H1 (cell line): ENCODE results near the gene TMEM183A. TPM values are rescaled to one million over a fixed set of nuclear protein-coding genes. Genes with fewer than 3 reads are reported as not detected.

ENCODE experiments used
- CTCF ChIA-PET: fragments of 300-600 bp; sonication (Branson Sonifier 250); formaldehyde crosslinking; loops from one replicate; lab custom pipeline; 2021; ENCODE audit not compliant: partially characterized antibody; lab: Charles Lee
- POLR2A ChIA-PET: fragments of 300-600 bp; sonication (Branson Sonifier 250); formaldehyde crosslinking; loops from one replicate; lab custom pipeline; 2021; ENCODE audit warnings: inconsistent platforms; ENCODE audit not compliant: partially characterized antibody; lab: Charles Lee
- DNase-seq, 2 experiments: peaks; one replicate each; pipeline versions ENCODE4 v3.0.0 to v3.0.0-alpha.2; 2010 to 2022; ENCODE audit warnings: low spot score in 2 of 2, low read depth in 1 of 2, mixed read lengths in 1 of 2
- FAIRE-seq: peaks from 2 replicates; lab custom pipeline; 2011; peaks lifted over from hg19 to GRCh38; lab: Jason Lieb, UNC
- H2AFZ ChIP-seq: 2 replicates; pipeline ENCODE4 v1.8.1; 2012; ENCODE audit warnings: low read length, inconsistent platforms
- H2AK5ac ChIP-seq: 2 replicates; pipeline ENCODE4 v1.6.1; 2013; ENCODE audit warnings: low read depth, low read length
- H2BK120ac ChIP-seq: replicated peaks from 2 replicates; pipeline ENCODE3; 2013; ENCODE audit warnings: low read depth, low read length, inconsistent platforms
- H2BK12ac ChIP-seq: 2 replicates; pipeline ENCODE4 v1.6.1; 2013; ENCODE audit warnings: low read depth, low read length
- H2BK15ac ChIP-seq: 2 replicates; pipeline ENCODE4 v1.6.1; 2013; ENCODE audit warnings: low read length
- H2BK20ac ChIP-seq: 2 replicates; pipeline ENCODE4 v1.6.1; 2013; ENCODE audit warnings: low read length
- H2BK5ac ChIP-seq: 2 replicates; pipeline ENCODE4 v1.6.1; 2013; ENCODE audit warnings: low read depth, low read length
- H3K14ac ChIP-seq: 2 replicates; pipeline ENCODE4 v1.6.1; 2013; ENCODE audit warnings: inconsistent platforms; ENCODE audit not compliant: insufficient read length
- H3K18ac ChIP-seq: 2 replicates; pipeline ENCODE4 v1.6.1; 2013; ENCODE audit warnings: low read length; ENCODE audit errors: extremely low read depth
- H3K23ac ChIP-seq: 2 replicates; pipeline ENCODE4 v1.6.1; 2013; ENCODE audit warnings: inconsistent platforms; ENCODE audit not compliant: insufficient read length
- H3K23me2 ChIP-seq: 2 replicates; pipeline ENCODE4 v1.6.1; 2013; ENCODE audit warnings: low read depth, low read length
- H3K27ac ChIP-seq: 2 replicates; pipeline ENCODE4 v1.6.1; 2011; ENCODE audit warnings: low read depth, low read length, inconsistent platforms
- H3K27me3 ChIP-seq, 4 experiments: replicated peaks in 1 of 4; 1 replicate in 1 of 4; 2 replicates in 3 of 4; pipeline versions ENCODE4 v1.6.1 to v1.8.1; 2011 to 2013; ENCODE audit warnings: low read length in 3 of 4, mild to moderate bottlenecking in 3 of 4, inconsistent platforms in 2 of 4, mixed read lengths in 2 of 4, moderate library complexity in 1 of 4; ENCODE audit not compliant: control insufficient read depth in 3 of 4, insufficient read depth in 3 of 4; ENCODE audit errors: extremely low read depth in 1 of 4
- H3K36me3 ChIP-seq, 4 experiments: 2 replicates each; pipeline versions ENCODE4 v1.6.1 to v1.8.1; 2011 to 2013; ENCODE audit warnings: mild to moderate bottlenecking in 4 of 4, low read length in 3 of 4, moderate library complexity in 2 of 4, control low read depth in 1 of 4, inconsistent platforms in 1 of 4; ENCODE audit not compliant: insufficient read depth in 4 of 4, control insufficient read depth in 2 of 4
- H3K4ac ChIP-seq: replicated peaks from 2 replicates; pipeline ENCODE3; 2013; ENCODE audit warnings: low read length, low read depth, mixed read lengths, inconsistent platforms; ENCODE audit not compliant: insufficient read length
- H3K4me1 ChIP-seq, 4 experiments: replicated peaks in 1 of 4; 1 replicate in 1 of 4; 2 replicates in 3 of 4; pipeline versions ENCODE4 v1.6.1 to v1.8.1; 2011 to 2013; ENCODE audit warnings: low read length in 3 of 4, inconsistent platforms in 2 of 4, mixed read lengths in 1 of 4; ENCODE audit not compliant: insufficient read depth in 4 of 4, control insufficient read depth in 3 of 4
- H3K4me2 ChIP-seq, 2 experiments: 2 replicates each; pipeline versions ENCODE4 v1.6.1 to v1.8.1; 2011 to 2013; ENCODE audit warnings: low read depth in 2 of 2, low read length in 2 of 2, control low read depth in 1 of 2, inconsistent platforms in 1 of 2, mild to moderate bottlenecking in 1 of 2; ENCODE audit not compliant: insufficient read depth in 1 of 2
- H3K4me3 ChIP-seq, 4 experiments: fragments of 200-600, 300-600 bp in 1 of 4; sonication (generic), shearing (Covaris generic), sonication (Bioruptor Twin) in 1 of 4; 2 replicates each; pipeline versions ENCODE4 v1.5.1 to v1.8.1; 2011 to 2016; ENCODE audit warnings: low read length in 4 of 4, low read depth in 3 of 4, control low read depth in 2 of 4, inconsistent platforms in 2 of 4, mild to moderate bottlenecking in 2 of 4, mixed read lengths in 1 of 4, moderate library complexity in 1 of 4; ENCODE audit not compliant: insufficient read depth in 2 of 4; ENCODE audit errors: extremely low read depth in 1 of 4
- H3K56ac ChIP-seq: replicated peaks from 2 replicates; pipeline ENCODE3; 2013; ENCODE audit warnings: low read depth, mild to moderate bottlenecking, mixed read lengths, low read length, inconsistent platforms; ENCODE audit not compliant: insufficient read length
- H3K79me1 ChIP-seq: 2 replicates; pipeline ENCODE4 v1.6.1; 2013; ENCODE audit warnings: low read depth, low read length, control low read depth
- H3K79me2 ChIP-seq, 2 experiments: 2 replicates each; pipeline versions ENCODE4 v1.6.1 to v1.8.1; 2012 to 2013; ENCODE audit warnings: low read length in 2 of 2, mild to moderate bottlenecking in 2 of 2, inconsistent platforms in 1 of 2; ENCODE audit not compliant: insufficient read depth in 2 of 2, control insufficient read depth in 1 of 2
- H3K9ac ChIP-seq, 4 experiments: replicated peaks in 1 of 4; 1 replicate in 1 of 4; 2 replicates in 3 of 4; pipeline versions ENCODE4 v1.6.1 to v1.8.1; 2011 to 2013; ENCODE audit warnings: low read depth in 3 of 4, low read length in 3 of 4, control low read depth in 2 of 4, mild to moderate bottlenecking in 2 of 4, moderate library complexity in 2 of 4, inconsistent platforms in 1 of 4; ENCODE audit errors: extremely low read depth in 1 of 4
- H3K9me3 ChIP-seq, 2 experiments: 2 replicates each; pipeline versions ENCODE4 v1.6.1 to v1.8.1; 2012 to 2013; ENCODE audit warnings: mild to moderate bottlenecking in 2 of 2, moderate library complexity in 2 of 2, control low read depth in 1 of 2, inconsistent platforms in 1 of 2, low read depth in 1 of 2, low read length in 1 of 2, mixed read lengths in 1 of 2; ENCODE audit not compliant: insufficient read depth in 2 of 2
- H4K20me1 ChIP-seq, 2 experiments: replicated peaks in 1 of 2; 2 replicates each; pipeline versions ENCODE3 to v1.8.1; 2011 to 2013; ENCODE audit warnings: inconsistent platforms in 2 of 2, low read length in 2 of 2, mild to moderate bottlenecking in 1 of 2; ENCODE audit not compliant: insufficient read depth in 2 of 2, control insufficient read depth in 1 of 2
- H4K5ac ChIP-seq: 2 replicates; pipeline ENCODE4 v1.6.1; 2013; ENCODE audit warnings: low read length, low read depth, mixed read lengths, inconsistent platforms; ENCODE audit not compliant: insufficient read length
- H4K8ac ChIP-seq: 2 replicates; pipeline ENCODE4 v1.8.0; 2013; ENCODE audit warnings: mild to moderate bottlenecking, moderate library complexity, low read length, inconsistent platforms; ENCODE audit not compliant: insufficient read depth; ENCODE audit errors: extremely low read depth
- H4K91ac ChIP-seq: replicated peaks from 2 replicates; pipeline ENCODE3; 2013; ENCODE audit warnings: low read length, mixed read lengths, inconsistent platforms; ENCODE audit not compliant: insufficient read length
- ATF2 ChIP-seq: IDR thresholded peaks from 2 replicates; pipeline ENCODE4 v1.6.1; 2012; ENCODE audit warnings: low read length, inconsistent platforms
- CTCF ChIP-seq, 3 experiments: IDR thresholded peaks; 1 replicate in 2 of 3; 2 replicates in 1 of 3; pipeline versions ENCODE4 v1.5.1 to v1.6.1; 2011; ENCODE audit warnings: low read length in 3 of 3, mild to moderate bottlenecking in 3 of 3, inconsistent platforms in 2 of 3, low read depth in 1 of 3, moderate library complexity in 1 of 3; ENCODE audit not compliant: insufficient read depth in 1 of 3; ENCODE audit errors: control extremely low read depth in 1 of 3
- FOSL1 ChIP-seq: IDR thresholded peaks from 2 replicates; pipeline ENCODE4 v1.6.1; 2011; ENCODE audit warnings: mild to moderate bottlenecking, low read depth, low read length, moderate library complexity; ENCODE audit not compliant: insufficient read depth
- KDM4A ChIP-seq: IDR thresholded peaks from one replicate; pipeline ENCODE4 v1.7.1; 2012; ENCODE audit warnings: low read depth, mild to moderate bottlenecking, moderate library complexity, low read length, inconsistent platforms; ENCODE audit not compliant: severe bottlenecking
- SIRT6 ChIP-seq: IDR thresholded peaks from one replicate; pipeline ENCODE4 v1.7.1; 2012; ENCODE audit warnings: low read length, inconsistent platforms
- TAF1 ChIP-seq: IDR thresholded peaks from 2 replicates; pipeline ENCODE4 v1.6.1; 2011; ENCODE audit warnings: mild to moderate bottlenecking, low read depth, low read length
- TBP ChIP-seq: IDR thresholded peaks from 2 replicates; pipeline ENCODE4 v1.6.1; 2011; ENCODE audit warnings: low read depth, low read length, improper control_type of control experiment
- TCF12 ChIP-seq: IDR thresholded peaks from 2 replicates; pipeline ENCODE4 v1.6.1; 2011; ENCODE audit warnings: low read depth, mild to moderate bottlenecking, low read length
- WGBS, 2 experiments: shearing (Covaris generic) in 1 of 2; methylation state at CpG; one replicate each; pipeline versions ENCODE4 v1.1.6 to v1.1.7; 2013 to 2015; ENCODE audit warnings: low lambda C conversion rate in 2 of 2, mixed read lengths in 2 of 2, inconsistent platforms in 1 of 2, low coverage in 1 of 2, missing lambda C conversion rate in 1 of 2; ENCODE audit not compliant: insufficient replicate concordance in 2 of 2, insufficient coverage in 1 of 2, insufficient read length in 1 of 2; ENCODE audit errors: extremely low coverage in 1 of 2, missing lambda C conversion rate in 1 of 2; 5-methylcytosine and 5-hydroxymethylcytosine counted together
- polyA plus RNA-seq, 7 experiments: library from polyadenylated mRNA; depleted of rRNA in 3 of 7; stranded (reverse) in 5 of 7; unstranded in 2 of 7; fragments of >200 nt in 5 of 7; fragments of 200-250 nt in 2 of 7; gene quantifications; 1 replicate in 5 of 7; 2 replicates in 1 of 7; 4 replicates in 1 of 7; pipeline versions ENCODE4 v1.2.1 to v1.2.3, GENCODE V29; 2011 to 2013; ENCODE audit warnings: missing spikeins in 2 of 7, mixed read lengths in 2 of 7
- total RNA-seq: library from RNA; stranded (reverse); fragmentation: NEBNext Ultra II Directional; extraction: Animal tissue kit (Norgen Biotek cat#: 25700); gene quantifications from 2 replicates; pipeline ENCODE4 v1.2.1, GENCODE V29; 2021

TMEM183A gene
- total and polyA plus RNA-seq, 2 of the 8 experiments (the other 6 are each of a cell fraction or from before 2014, with no cell fraction given), result 107 to 173 TPM

GRCh38 chr1:203057911-203058675 is 50.9 kb downstream of the TMEM183A start:
- no peak overlapping the region for H2BK5ac ChIP-seq
- no peak overlapping the region for H3K23ac ChIP-seq
- DNase-seq (no peak), FAIRE-seq (no peak)
- no peak overlapping the region for H3K27ac ChIP-seq
- 84% methylated on average over 9 of the region's 10 CpGs; no CpG with 5 or more reads in 1 of the 2 experiments for WGBS, 2 experiments
- no peak overlapping the region for H4K91ac ChIP-seq
- no peak overlapping the region for H2BK20ac ChIP-seq
- H2BK120ac ChIP-seq, result no peak overlapping the region
- H3K4me2 ChIP-seq, result no peak overlapping the region
- H4K5ac ChIP-seq, result no peak overlapping the region
- H3K4me3 ChIP-seq, result no peak overlapping the region
- ChIA-PET CTCF (interaction anchor here (0.5 to 49.7 kb wide), 13 partner anchors 2 to 500 kb away, joined by 3 to 1089 read pairs (median 4); partner anchors contain the start of genes ADORA1, MYOG and PPFIA4), POLR2A (no interaction called here)
- H3K4ac ChIP-seq, result no peak overlapping the region
- H3K79me1 ChIP-seq, result no peaks in the 10 kb centered on the region
- H2AK5ac ChIP-seq, result no peak overlapping the region
- no peak overlapping the region for H3K56ac ChIP-seq
- no peaks in the 10 kb centered on the region for H3K23me2 ChIP-seq
- H4K8ac ChIP-seq, result no peak overlapping the region
- no peaks in the 10 kb centered on the region for H3K27me3 ChIP-seq
- H3K9me3 ChIP-seq, result no peaks in the 10 kb centered on the region
- no peak overlapping the region for H2AFZ ChIP-seq
- H4K20me1 ChIP-seq, result no peaks in the 10 kb centered on the region
- peaks cover 10 to 23% (median 17%) of the 10 kb centered on the region in 4 experiments for H3K4me1 ChIP-seq
- H3K9ac ChIP-seq, result no peak overlapping the region
- no peak overlapping the region for H2BK15ac ChIP-seq
- H3K14ac ChIP-seq, result no peak overlapping the region
- no peaks in the 10 kb centered on the region for H3K79me2 ChIP-seq
- H2BK12ac ChIP-seq, result no peak overlapping the region
- no peak overlapping the region for H3K18ac ChIP-seq
- peaks cover 0 to 3% (median 0%) of the 10 kb centered on the region in 4 experiments; a peak in 2 of 8 replicates for H3K36me3 ChIP-seq
- TF ChIP-seq TCF12 (no peak), ATF2 (no peak), SIRT6 (no peak), TAF1 (no peak), FOSL1 (no peak), CTCF (IDR thresholded peaks at IDR 0.05; ENCODE audit: control extremely low read depth in 1 of 3, insufficient read depth in 1 of 3, low read depth in 1 of 3, low read length in 3 of 3) (no peak), KDM4A (no peak), TBP (no peak)
